Measurements from ENCODE around the gene DNAJC5G.
"Not testable (repeated sequence)": the region's sequence is repeated elsewhere in the genome, so short reads cannot be mapped to it uniquely, and the experiment has no call there.

Gene DNAJC5G

DNA sequence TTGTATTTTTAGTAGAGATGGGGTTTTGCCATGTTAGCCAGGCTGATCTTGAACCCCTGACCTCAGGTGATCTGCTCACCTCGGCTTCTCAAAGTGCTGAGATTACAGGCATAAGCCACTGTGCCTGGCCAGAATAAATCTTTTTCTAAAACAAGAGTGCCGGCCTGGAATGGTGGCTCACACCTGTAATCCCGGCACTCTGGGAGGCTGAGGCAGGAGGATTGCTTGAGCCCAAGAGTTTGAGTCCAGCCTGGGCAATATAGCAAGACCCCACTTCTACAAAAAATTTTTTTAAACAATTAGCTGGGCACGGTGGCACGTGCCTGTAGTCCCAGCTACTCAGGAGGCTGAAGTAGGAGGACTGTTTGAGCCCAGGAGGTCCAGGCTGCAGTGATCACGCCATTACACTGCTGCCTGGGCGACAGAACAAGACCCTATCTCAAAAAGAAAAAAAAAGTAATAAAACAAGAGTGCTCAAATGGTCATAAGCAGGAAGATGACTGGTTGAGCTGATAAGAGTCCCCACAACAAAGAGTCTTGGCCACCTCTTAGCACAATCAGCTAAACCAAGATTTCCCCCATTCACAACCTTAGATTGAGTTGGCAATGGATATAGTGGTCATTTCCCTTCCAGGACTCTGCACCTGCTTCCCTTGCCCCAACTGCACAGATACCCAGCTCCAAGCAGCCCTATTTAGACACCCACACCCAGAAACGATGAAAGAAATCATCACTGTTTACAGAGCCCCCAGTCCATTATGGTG, 38.8 kb downstream of the DNAJC5G start:
- no peak for DNase-seq

DNA sequence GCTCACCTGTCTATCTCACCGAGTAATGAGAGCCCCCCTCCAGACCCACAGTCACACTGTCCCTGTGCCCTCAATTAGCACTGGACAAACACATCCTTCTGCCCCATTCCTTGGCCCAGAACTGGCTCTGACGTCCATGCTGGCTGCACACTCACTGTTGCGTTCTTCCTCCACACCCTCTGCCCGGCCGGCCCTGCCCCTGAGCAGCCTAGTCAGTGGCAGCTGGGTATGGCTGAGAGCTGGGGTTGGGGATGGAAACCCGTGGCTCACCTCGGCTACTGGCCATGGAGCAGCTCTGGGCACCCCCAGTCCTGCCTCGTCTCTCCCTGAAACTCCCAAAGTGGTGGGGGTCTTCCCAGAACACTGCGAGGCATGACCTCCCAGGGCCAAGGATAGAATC, 39.5 kb downstream of the DNAJC5G start:
- no peak for DNase-seq

DNA sequence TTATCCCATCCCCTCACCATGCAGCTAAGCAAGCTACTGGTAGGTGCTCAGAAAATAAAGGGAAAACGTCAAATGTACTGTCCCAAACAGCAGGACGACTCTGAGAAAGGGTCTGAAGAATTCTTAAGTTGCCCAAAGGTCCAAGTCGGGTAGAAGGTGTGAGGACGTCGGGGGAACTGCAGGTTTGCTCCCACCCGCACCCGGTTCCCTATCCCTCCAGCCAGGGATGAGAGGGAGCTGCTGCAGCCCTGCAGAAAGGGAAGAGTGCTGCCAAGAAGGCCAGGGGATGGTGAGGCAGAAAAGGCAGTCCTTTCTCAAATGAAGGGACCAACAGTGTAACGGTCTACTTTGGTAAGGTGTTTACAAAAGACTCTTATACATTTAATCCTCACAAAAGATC, 39.9 kb downstream of the DNAJC5G start:
- no peak for DNase-seq

DNA sequence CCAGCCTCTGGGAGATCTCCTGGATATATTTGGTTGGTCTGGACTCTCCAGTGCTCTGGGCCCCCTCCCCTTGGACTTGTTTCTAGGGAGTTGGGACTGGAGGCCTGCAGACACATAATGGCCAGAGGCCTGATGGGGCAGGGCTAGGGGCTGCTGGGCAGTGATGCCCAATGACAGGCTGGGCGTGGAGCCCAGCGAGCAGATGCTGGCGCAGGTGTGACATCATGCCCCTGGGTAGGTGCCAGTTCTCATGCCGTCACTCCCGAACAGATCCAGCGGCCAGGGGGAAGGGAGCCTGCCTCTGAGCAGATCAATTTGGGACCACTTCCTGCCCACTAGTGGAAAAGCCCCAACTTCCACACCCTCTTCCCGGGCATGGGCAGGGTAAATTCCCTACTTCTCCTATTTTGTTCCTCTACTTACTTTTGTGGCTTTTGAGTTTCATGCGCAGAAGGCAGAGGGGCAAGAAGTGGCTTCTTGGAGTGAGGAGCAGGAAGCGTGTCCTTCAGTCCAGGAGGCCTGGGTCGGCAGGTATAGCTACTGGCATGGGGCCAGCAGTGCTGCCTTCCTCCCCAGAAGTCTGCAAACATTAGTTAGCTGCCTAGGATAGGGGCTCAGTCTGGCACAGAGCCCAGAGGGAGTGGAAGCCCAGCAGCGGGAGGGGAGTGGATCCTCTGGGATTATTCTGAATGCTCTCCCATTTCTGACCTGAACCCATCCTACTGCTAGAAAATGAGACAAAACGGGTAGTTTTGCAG, 41.6 kb downstream of the DNAJC5G start:
- no peak for DNase-seq

DNA sequence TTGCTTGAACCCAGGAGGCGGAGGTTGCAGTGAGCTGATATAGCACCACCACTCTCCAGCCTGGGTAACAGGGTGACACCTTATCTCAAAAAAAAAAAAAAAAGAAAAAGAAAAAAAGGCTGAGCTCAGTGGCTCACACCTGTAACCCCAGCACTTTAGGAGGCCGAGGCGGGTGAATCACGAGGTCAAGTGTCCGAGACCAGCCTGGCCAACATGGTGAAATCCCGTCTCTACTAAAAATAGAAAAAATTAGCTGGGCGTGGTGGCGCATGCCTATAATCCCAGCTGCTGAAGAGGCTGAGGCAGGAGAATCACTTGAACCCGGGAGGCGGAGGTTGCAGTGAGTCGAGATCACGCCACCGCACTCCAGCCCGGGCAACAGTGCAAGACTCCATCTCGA, 44.6 kb downstream of the DNAJC5G start:
- DNase-seq, result not testable (repeated sequence)

DNA sequence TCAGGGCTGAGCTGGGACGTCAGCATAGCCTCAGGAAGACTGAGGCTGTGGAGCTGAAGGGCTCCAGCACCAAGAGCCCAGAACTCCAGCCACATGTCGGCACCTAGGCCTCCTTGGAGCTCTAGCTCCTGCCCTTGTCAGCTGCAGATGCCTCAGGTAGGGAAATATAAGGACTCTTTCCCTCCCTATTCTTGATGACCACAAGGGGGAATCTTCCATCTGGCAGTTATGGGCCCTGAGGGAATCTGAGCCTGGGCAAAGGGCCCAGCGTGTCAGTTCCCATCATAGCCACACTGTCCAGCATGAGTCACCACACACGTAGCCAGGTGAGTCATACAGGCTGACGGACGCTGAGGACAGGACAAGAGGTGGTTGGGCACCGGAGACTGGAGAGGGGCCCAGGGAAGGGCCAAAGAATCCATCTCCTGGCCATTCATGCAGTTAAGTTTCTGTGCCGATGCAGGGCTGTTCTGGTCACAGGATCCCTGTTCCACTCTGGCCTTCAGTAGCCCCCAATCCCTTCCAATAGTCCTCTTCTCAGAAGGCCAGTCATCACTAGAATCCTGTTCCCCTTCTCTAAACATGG, 45.8 kb downstream of the DNAJC5G start:
- no peak for DNase-seq

DNA sequence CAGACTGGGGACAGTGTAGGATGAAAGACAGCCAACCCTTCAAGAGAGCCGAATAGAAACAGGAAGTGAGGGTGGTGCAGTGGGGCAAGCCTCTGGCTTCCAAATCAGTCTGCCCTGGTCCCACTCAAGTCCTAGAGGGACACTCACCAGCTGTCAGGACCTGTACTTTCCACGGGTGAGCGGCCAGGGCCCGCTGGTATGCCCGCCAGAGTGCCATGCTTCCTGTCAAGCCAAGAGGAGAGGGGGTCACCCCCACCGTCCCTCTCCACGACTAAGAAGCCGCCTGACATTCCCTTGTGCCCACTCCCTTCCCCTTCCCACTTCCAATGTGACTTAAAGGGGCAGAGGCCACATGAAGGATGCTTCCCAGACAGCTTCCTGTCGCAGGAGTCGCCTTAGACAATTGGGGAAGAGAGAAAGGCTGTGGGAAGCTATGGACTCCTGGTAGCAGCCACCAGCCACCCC, 47.1 kb downstream of the DNAJC5G start:
- peak; percentile 18 for DNase-seq

DNA sequence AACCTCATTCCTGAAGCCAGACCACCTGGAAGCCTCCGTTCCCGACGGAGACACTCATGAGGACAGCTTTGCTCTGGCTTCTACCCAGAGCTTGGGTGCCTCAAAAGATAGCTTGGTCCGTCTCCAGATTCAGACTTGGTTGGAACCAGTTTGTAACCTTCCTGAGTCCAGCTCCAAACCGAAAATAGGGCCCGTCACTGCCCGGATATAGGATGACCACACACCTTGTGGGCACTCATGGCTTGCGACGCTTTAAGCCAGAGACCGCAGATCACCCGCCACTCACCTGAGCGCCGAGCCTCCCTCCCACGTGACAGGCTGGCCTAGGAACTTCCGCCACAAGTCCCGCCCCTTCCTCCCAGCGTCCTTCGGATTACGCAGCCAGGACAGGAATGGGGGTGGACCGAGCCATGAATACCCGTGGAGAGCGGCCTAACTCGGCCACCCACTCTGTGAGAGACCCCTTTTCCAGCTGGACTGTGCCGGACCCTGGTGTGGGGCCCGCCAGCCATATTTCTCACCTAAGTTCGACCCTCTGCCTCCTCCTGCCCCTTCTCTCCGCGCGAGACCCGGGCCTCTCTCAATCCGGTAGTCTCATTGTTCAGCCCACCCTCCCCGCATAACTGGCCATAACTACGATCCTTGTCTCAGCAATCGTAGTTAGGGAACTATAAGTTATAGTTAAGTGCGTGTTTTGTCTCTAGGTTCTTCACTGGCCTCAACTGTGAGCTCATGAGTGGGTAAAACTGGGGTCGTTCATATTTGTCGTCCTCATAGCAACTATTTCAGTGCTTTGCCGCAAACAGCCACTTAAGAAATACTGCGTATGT, 47.7 kb downstream of the DNAJC5G start, which contains the start of gene MPV17:
TSS of gene MPV17 (minus strand) at position 332 of the 830 bp plus-strand sequence. CDS start 580 bp downstream, outside the sequence.
- peak; percentile 88 for DNase-seq

DNA sequence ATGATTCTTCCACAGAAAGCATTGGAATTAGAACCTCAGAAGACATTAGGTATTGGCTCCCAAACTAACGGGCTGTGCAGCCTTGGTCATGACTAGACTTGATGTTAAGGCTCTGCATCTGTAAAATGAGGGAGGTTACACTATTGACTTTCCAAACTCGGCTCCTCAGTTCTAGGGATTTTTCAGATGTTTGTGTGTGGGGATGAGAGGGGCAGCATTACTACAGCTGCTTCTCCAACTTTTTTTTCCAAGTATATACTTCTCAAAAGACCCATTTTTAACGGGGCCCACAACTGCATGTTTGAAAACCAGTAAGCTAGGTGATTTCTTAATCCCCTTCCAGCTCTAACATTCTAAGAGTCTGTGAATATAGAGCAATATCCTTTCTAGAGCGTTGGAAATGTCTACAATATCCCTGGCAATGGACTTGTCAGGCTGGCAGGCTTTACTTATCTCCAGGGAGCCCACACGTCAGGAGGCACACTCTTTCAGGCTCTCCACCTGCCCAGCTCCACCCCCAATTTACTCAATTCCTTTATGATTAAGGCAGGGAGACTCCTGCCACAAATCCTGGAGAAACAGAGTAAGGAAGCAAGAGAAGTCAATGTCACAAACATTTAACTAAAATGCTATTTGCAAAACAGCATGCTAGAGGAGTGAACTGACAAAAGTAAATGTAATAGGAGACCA, 48.5 kb downstream of the DNAJC5G start:
- no peak for DNase-seq

DNA sequence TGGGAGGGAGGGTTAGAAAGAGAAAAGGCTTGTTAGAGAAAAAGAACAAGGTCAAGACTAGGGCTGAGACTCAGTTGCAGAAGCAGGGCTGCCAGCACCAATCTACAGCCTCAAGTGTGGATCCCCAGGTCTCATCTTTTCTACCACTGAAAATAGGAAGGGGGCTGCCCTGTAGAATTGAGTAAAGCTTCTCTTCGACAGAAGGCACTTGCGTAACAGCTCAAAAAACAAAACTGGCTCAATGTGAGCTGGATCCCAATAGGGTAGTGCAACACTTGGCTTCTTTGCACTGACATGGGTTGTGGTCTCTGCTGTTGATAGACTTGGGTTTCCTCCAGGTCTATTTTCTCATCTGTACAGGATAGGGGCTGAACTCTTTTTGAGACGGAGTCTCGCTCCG, 49.5 kb downstream of the DNAJC5G start:
- no peak for DNase-seq

Data from CD4-positive, alpha-beta T cell treated with Interleukin-21 for 1 hour (primary cell).